Stimulated activated CD4-positive, alpha-beta T cell treated with anti-CD3 and anti-CD28 coated beads, Interleukin-1b, Interleukin-23, amount 100 ng/mL, for 4 hours (primary cell): Measurements from ENCODE around the gene MMP28.

Experiments
- DNase-seq, 2 donors: peaks; one replicate each; pipeline ENCODE4 v3.0.0-alpha.2; 2020; ENCODE audit warnings: low read depth in 2 of 2

MMP28 gene

DNA sequence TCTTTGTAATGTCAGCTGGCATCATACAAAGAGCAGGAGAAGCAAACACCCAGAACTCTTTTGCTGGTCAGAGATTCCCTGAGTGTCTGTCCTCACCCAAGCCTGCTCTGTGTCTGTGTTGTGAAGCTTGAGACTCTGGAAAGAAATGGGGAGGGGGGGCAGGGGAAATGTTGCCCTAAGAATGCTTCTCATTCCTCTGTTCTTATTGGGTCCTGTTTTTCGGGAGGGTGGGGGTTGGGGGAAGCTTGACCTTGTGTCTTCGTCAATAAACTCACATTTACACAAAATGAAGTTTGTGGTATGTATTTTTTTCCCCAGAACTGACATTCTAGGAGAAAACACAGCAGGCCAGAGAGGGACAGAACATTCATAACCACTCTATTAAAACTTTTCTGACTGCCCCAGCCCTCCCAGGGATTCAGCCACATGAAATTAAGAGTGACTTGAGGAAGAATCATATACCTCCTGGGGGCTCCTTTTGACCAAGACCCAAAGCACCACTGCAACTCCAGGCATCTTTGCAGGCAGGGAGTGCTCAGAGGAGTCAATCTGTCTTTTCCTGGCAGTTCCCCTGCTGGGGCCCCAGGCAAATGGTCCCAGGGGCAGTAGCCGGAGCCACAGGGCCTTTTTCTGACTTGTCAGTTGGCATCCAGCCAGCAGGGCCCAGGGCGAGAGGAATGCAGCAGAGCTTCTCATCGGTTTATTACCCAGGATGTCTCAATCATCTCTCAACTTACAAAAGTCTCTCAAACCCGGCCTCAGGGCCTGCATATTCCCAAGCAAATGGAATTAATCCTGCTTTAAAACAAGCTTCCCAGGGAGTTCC, 69.1 kb downstream of the MMP28 start:
- DNase-seq = no peak

- no peak for DNase-seq
Observed at GRCh38 chr17:35725802-35726126, 69.7 kb downstream of the MMP28 start.

DNA sequence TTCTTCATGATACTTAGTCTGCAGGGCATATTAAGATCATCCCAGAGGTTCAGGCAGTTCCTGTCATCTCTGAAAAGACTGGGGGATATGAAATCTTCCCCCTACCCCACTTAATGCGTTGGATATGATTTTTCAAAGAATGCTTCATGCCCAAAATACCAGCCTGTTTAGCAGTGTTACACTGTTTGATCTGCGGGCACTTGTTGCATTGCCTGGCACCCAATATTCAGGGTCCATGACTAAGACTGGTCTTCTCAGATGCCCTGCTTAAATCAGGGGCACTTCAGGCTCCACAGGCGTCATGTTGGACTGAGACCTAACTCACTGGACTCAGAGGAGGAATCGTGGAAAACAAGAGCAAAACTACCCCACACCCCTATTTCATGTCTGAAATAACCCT, 70.4 kb downstream of the MMP28 start:
- no peak for DNase-seq

- no peak for DNase-seq
Observed at GRCh38 chr17:35723735-35724134, 71.7 kb downstream of the MMP28 start.

DNA sequence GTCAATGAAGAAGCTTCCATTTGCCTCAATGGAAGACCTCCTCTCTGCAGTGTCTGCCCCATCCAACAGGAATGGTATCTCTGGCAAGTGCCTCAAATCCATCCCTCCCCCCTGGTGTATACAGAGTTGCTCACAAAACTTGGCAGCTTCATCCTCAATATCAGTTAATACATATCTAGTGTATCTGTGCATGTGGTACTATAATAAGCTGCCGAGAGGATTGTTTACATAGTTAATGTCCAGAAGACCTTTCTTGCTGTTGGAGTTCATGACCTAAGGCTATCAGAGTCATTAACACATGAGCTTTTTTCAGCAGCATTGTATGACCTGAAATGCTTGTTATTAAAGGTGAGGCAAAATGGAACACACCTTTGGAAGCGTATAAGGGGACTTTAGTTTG, 78.0 kb downstream of the MMP28 start:
- DNase-seq = no peak

- no peak for DNase-seq
Observed at GRCh38 chr17:35716897-35717465, 78.5 kb downstream of the MMP28 start.

- no peak for DNase-seq
Observed at GRCh38 chr17:35716173-35716572, 79.3 kb downstream of the MMP28 start.
